ACHN (cell line): ENCODE data around the gene PACSIN3.
"Not testable (repeated sequence)": the region's sequence is repeated elsewhere in the genome, so short reads cannot be mapped to it uniquely, and the experiment has no call there.

ENCODE experiments used
- DNase-seq: peaks from one replicate; pipeline ENCODE4 v3.0.0-alpha.2; 2015
- in situ Hi-C: cut with HindIII; loops from 2 replicates; pipeline ENCODE4 v1.10.0; 2017; ENCODE audit warnings: low sequenced_read_pairs, low pct_ligation_motif_present, low pct_unique_long_range_greater_than_20kb

PACSIN3 gene

GRCh38 chr11:47186076-47186699 is at the start of gene PACSIN3:
PACSIN3 (minus strand) TSS chr11:47186434; CDS start chr11:47182727, 3,707 bp downstream.
- DNase-seq = peak; percentile 57
- in situ Hi-C loops = no loop called here

GRCh38 chr11:47235163-47235562 is 48.9 kb upstream of the PACSIN3 start:
- in situ Hi-C loops = no loop called here
- no peak for DNase-seq

- DNase-seq = no peak
- in situ Hi-C loops = no loop called here
These were observed 48.5 kb upstream of the PACSIN3 start for GRCh38 chr11:47234669-47235100.

GRCh38 chr11:47233989-47234668 is 47.9 kb upstream of the PACSIN3 start:
- peak; percentile 26 for DNase-seq
- in situ Hi-C loops = no loop called here

- in situ Hi-C loops = no loop called here
- no peak for DNase-seq
These were observed 46.8 kb upstream of the PACSIN3 start for GRCh38 chr11:47233051-47233450.

GRCh38 chr11:47229161-47229560 is 42.9 kb upstream of the PACSIN3 start:
- in situ Hi-C loops = no loop called here
- DNase-seq = no peak

- in situ Hi-C loops = no loop called here
- DNase-seq = no peak
These were observed 39.5 kb upstream of the PACSIN3 start for GRCh38 chr11:47225552-47226400.

- in situ Hi-C loops = no loop called here
- no peak for DNase-seq
These were observed 36.5 kb upstream of the PACSIN3 start for GRCh38 chr11:47222696-47223095.

- DNase-seq = peak; percentile 39
- in situ Hi-C loops = no loop called here
These were observed 34.2 kb upstream of the PACSIN3 start for GRCh38 chr11:47220401-47220821.

GRCh38 chr11:47216121-47216798 is 30.0 kb upstream of the PACSIN3 start:
- peak; percentile 85 for DNase-seq
- in situ Hi-C loops = no loop called here

GRCh38 chr11:47215366-47215910 is 29.2 kb upstream of the PACSIN3 start:
- no peak for DNase-seq
- in situ Hi-C loops = no loop called here

- in situ Hi-C loops = no loop called here
- DNase-seq = peak; percentile 93
These were observed 27.8 kb upstream of the PACSIN3 start for GRCh38 chr11:47213950-47214565.

- in situ Hi-C loops = no loop called here
- no peak for DNase-seq
These were observed 26.7 kb upstream of the PACSIN3 start for GRCh38 chr11:47212938-47213337.

GRCh38 chr11:47208628-47209027 is 22.4 kb upstream of the PACSIN3 start:
- in situ Hi-C loops = no loop called here

GRCh38 chr11:47208008-47208552 is 21.8 kb upstream of the PACSIN3 start:
- in situ Hi-C loops, DNase-seq: not testable (repeated sequence)

More at GRCh38 chr11:47208628-47209027, 22.4 kb upstream of the PACSIN3 start:
- DNase-seq = no peak

- in situ Hi-C loops = no loop called here
These were observed 21.2 kb upstream of the PACSIN3 start for GRCh38 chr11:47207459-47207858.

GRCh38 chr11:47206577-47206976 is 20.3 kb upstream of the PACSIN3 start:
- in situ Hi-C loops, DNase-seq: not testable (repeated sequence)

More at GRCh38 chr11:47207459-47207858, 21.2 kb upstream of the PACSIN3 start:
- DNase-seq = no peak

- no peak for DNase-seq
- in situ Hi-C loops = no loop called here
These were observed 18.4 kb upstream of the PACSIN3 start for GRCh38 chr11:47204637-47204989.
